GM23338 (cell line): ENCODE measurements around the gene VPS41. TPM values are rescaled to one million over a fixed set of nuclear protein-coding genes. Genes with fewer than 3 reads are reported as not detected.
A peak's percentile ranks its signal among the peaks of the same experiment; 100 is the strongest.

Source experiments
- ATAC-seq: fragments of 200-7000 bp; cut with Tn5 transposase; 3 replicates; pipeline ENCODE4 v1.9.1; 2020
- DNase-seq: peaks from one replicate; pipeline ENCODE4 v3.0.0-alpha.2; 2015; ENCODE audit warnings: low spot score
- H2AFZ ChIP-seq: fragments of 200-600 bp; sonication (generic); 2 replicates; pipeline ENCODE4 v1.8.0; 2016; ENCODE audit warnings: antibody characterized with exemption, mild to moderate bottlenecking, moderate library complexity
- H3F3A ChIP-seq: fragments of 200-600 bp; sonication (generic); replicated peaks from 2 replicates; pipeline ENCODE4 v1.8.0; 2017; ENCODE audit warnings: antibody characterized with exemption, mixed run types, low read depth
- H3K27ac ChIP-seq: fragments of 200-600 bp; sonication (generic); 2 replicates; pipeline ENCODE4 v1.6.1; 2016; ENCODE audit warnings: low read depth
- H3K27me3 ChIP-seq: fragments of 200-600 bp; sonication (generic); 2 replicates; pipeline ENCODE4 v1.8.0; 2016; ENCODE audit warnings: mild to moderate bottlenecking, mixed run types, moderate library complexity; ENCODE audit not compliant: insufficient read depth
- H3K36me3 ChIP-seq: fragments of 200-600 bp; sonication (generic); 2 replicates; pipeline ENCODE4 v1.8.0; 2016; ENCODE audit warnings: mild to moderate bottlenecking; ENCODE audit not compliant: insufficient read depth
- H3K4me1 ChIP-seq: fragments of 200-600 bp; sonication (generic); 2 replicates; pipeline ENCODE4 v1.8.0; 2016; ENCODE audit warnings: mild to moderate bottlenecking, moderate library complexity; ENCODE audit not compliant: insufficient read depth
- H3K4me2 ChIP-seq: fragments of 200-600 bp; sonication (generic); 2 replicates; pipeline ENCODE4 v1.7.1; 2017; ENCODE audit warnings: mixed run types
- H3K4me3 ChIP-seq: fragments of 200-600 bp; sonication (generic); 2 replicates; pipeline ENCODE4 v1.6.1; 2016; ENCODE audit warnings: mixed run types
- H3K79me2 ChIP-seq: fragments of 200-600 bp; sonication (generic); replicated peaks from 2 replicates; pipeline ENCODE4 v1.8.0; 2017; ENCODE audit warnings: mild to moderate bottlenecking; ENCODE audit not compliant: insufficient read depth
- H3K9me2 ChIP-seq: fragments of 200-600 bp; sonication (generic); 2 replicates; pipeline ENCODE4 v1.8.0; 2017; ENCODE audit not compliant: insufficient read depth
- H4K20me1 ChIP-seq: fragments of 200-600 bp; sonication (generic); replicated peaks from 2 replicates; pipeline ENCODE4 v1.8.0; 2017; ENCODE audit warnings: mild to moderate bottlenecking; ENCODE audit not compliant: insufficient read depth
- H3K27ac Mint-ChIP-seq: 2 replicates; pipeline ENCODE4 v1.8.0; 2020; ENCODE audit warnings: inconsistent platforms, mild to moderate bottlenecking, moderate library complexity, mixed read lengths
- H3K27me3 Mint-ChIP-seq: 3 replicates; pipeline ENCODE4 v1.8.0; 2022; ENCODE audit warnings: low read depth, mild to moderate bottlenecking, moderate library complexity, mixed read lengths, inconsistent platforms; ENCODE audit not compliant: insufficient read depth, poor library complexity
- H3K36me3 Mint-ChIP-seq: 3 replicates; pipeline ENCODE4 v1.8.0; 2021; ENCODE audit warnings: low read depth, mild to moderate bottlenecking, inconsistent platforms, moderate library complexity, mixed read lengths
- H3K4me1 Mint-ChIP-seq: 3 replicates; pipeline ENCODE4 v1.8.0; 2020; ENCODE audit warnings: mild to moderate bottlenecking, inconsistent platforms, mixed read lengths
- H3K4me3 Mint-ChIP-seq: 3 replicates; pipeline ENCODE4 v1.8.0; 2021; ENCODE audit warnings: moderate library complexity, mild to moderate bottlenecking, inconsistent platforms, mixed read lengths
- H3K9me3 Mint-ChIP-seq: 3 replicates; pipeline ENCODE4 v1.8.0; 2020; ENCODE audit warnings: moderate library complexity, mild to moderate bottlenecking, inconsistent platforms, mixed read lengths
- CREB1 ChIP-seq: fragments of 250-450 bp; sonication (Bioruptor Pico); IDR thresholded peaks from 2 replicates; pipeline ENCODE4 v1.5.0; 2020; ENCODE audit warnings: low read depth, mild to moderate bottlenecking, moderate library complexity
- CTCF ChIP-seq, 2 experiments: fragments of 200-600 bp in 1 of 2; sonication (generic) in 1 of 2; conservative IDR thresholded peaks; 2 replicates each; pipeline versions ENCODE4 v1.5.1 to v1.6.1; 2016 to 2017; ENCODE audit warnings: antibody characterized with exemption in 2 of 2, low read depth in 2 of 2, mild to moderate bottlenecking in 2 of 2, moderate library complexity in 1 of 2
- ETS1 ChIP-seq: IDR thresholded peaks from 2 replicates; pipeline ENCODE4 v1.6.1; 2016; ENCODE audit warnings: antibody characterized with exemption
- EZH2 ChIP-seq: fragments of 200-600 bp; sonication (generic); IDR thresholded peaks from one replicate; pipeline ENCODE4 v1.8.0; 2017; ENCODE audit warnings: antibody characterized with exemption, mild to moderate bottlenecking, low read depth; ENCODE audit not compliant: unreplicated experiment
- EZH2phosphoT487 ChIP-seq: fragments of 200-600 bp; sonication (generic); IDR thresholded peaks from one replicate; pipeline ENCODE4 v1.8.1; 2018; ENCODE audit warnings: antibody characterized with exemption; ENCODE audit not compliant: unreplicated experiment
- JUNB ChIP-seq: IDR thresholded peaks from one replicate; pipeline ENCODE4 v1.6.1; 2016; ENCODE audit warnings: antibody characterized with exemption; ENCODE audit not compliant: unreplicated experiment
- NANOG ChIP-seq: IDR thresholded peaks from 2 replicates; pipeline ENCODE4 v1.6.1; 2016; ENCODE audit warnings: antibody characterized with exemption, borderline replicate concordance
- POLR2AphosphoS5 ChIP-seq: IDR thresholded peaks from 2 replicates; pipeline ENCODE4 v1.6.1; 2016; ENCODE audit warnings: antibody characterized with exemption, low read depth
- STAT1 ChIP-seq: IDR thresholded peaks from one replicate; pipeline ENCODE4 v1.6.1; 2016; ENCODE audit warnings: antibody characterized with exemption; ENCODE audit not compliant: unreplicated experiment
- ZNF114 ChIP-seq: fragments of 250-450 bp; sonication (Bioruptor Pico); IDR thresholded peaks from 2 replicates; pipeline ENCODE4 v1.5.0; 2020; ENCODE audit warnings: mild to moderate bottlenecking, moderate library complexity
- ZNF331 ChIP-seq: fragments of 250-450 bp; sonication (Bioruptor Pico); IDR thresholded peaks from 2 replicates; pipeline ENCODE4 v1.5.0; 2020; ENCODE audit warnings: low read depth, mild to moderate bottlenecking, moderate library complexity
- polyA plus RNA-seq: library from polyadenylated mRNA; unstranded; fragments of >200 nt; fragmentation: Nextera tagmentation; extraction: Ambion mirVana; gene quantifications from 2 replicates; pipeline ENCODE4 v1.2.1, GENCODE V29; 2016
- total RNA-seq: library from RNA; depleted of rRNA; stranded (reverse); fragments of >200 nt; shearing (Covaris generic); gene quantifications from 2 replicates; pipeline ENCODE4 v1.2.3, GENCODE V29; 2014
- TF ChIP-seq, protein P1 (sequence below): fragments of 250-450 bp; sonication (Bioruptor Pico); IDR thresholded peaks from 2 replicates; pipeline ENCODE4 v1.5.0; 2020; ENCODE audit warnings: mild to moderate bottlenecking, moderate library complexity
- TF ChIP-seq, protein P2 (sequence below): IDR thresholded peaks from one replicate; pipeline ENCODE4 v1.6.1; 2018; ENCODE audit warnings: antibody characterized with exemption; ENCODE audit not compliant: unreplicated experiment

The VPS41 gene
- total and polyA plus RNA-seq, 2 experiments from 2014 or later = 20.2 to 41.2 TPM

- ATAC-seq = no peak
- H3K36me3 ChIP-seq = no peaks in the 10 kb centered on the region
- Mint-ChIP-seq H3K4me3 (no peak overlapping the region), H3K27ac (0 out of 2 replicates have a peak overlapping the region, but pooled peaks have one; percentile 17), H3K9me3 (no peaks in the 10 kb centered on the region), H3K27me3 (no peaks in the 10 kb centered on the region), H3K4me1 (no peaks in the 10 kb centered on the region; the same call in 2 of the 3 replicates), H3K36me3 (no peaks in the 10 kb centered on the region)
- H2AFZ ChIP-seq = no peak overlapping the region
- H4K20me1 ChIP-seq = no peaks in the 10 kb centered on the region
- no peak for DNase-seq
- no peak overlapping the region for H3K4me2 ChIP-seq
- no peak overlapping the region for H3K27ac ChIP-seq
- TF ChIP-seq POLR2AphosphoS5 = no peak
- TF ChIP-seq EZH2phosphoT487 = no peak
- no peak for TF ChIP-seq CREB1 (CRISPR knock-in tag)
- no peak for TF ChIP-seq JUNB
- no peak for TF ChIP-seq CTCF (conservative IDR thresholded peaks at IDR 0.05; ENCODE audit: low read depth in 2 of 2)
- TF ChIP-seq ZNF331 (CRISPR knock-in tag) = no peak
- TF ChIP-seq ETS1 = no peak
- TF ChIP-seq EZH2 = no peak
- TF ChIP-seq NANOG = no peak
- no peak for TF ChIP-seq STAT1
- TF ChIP-seq, protein P1, sequence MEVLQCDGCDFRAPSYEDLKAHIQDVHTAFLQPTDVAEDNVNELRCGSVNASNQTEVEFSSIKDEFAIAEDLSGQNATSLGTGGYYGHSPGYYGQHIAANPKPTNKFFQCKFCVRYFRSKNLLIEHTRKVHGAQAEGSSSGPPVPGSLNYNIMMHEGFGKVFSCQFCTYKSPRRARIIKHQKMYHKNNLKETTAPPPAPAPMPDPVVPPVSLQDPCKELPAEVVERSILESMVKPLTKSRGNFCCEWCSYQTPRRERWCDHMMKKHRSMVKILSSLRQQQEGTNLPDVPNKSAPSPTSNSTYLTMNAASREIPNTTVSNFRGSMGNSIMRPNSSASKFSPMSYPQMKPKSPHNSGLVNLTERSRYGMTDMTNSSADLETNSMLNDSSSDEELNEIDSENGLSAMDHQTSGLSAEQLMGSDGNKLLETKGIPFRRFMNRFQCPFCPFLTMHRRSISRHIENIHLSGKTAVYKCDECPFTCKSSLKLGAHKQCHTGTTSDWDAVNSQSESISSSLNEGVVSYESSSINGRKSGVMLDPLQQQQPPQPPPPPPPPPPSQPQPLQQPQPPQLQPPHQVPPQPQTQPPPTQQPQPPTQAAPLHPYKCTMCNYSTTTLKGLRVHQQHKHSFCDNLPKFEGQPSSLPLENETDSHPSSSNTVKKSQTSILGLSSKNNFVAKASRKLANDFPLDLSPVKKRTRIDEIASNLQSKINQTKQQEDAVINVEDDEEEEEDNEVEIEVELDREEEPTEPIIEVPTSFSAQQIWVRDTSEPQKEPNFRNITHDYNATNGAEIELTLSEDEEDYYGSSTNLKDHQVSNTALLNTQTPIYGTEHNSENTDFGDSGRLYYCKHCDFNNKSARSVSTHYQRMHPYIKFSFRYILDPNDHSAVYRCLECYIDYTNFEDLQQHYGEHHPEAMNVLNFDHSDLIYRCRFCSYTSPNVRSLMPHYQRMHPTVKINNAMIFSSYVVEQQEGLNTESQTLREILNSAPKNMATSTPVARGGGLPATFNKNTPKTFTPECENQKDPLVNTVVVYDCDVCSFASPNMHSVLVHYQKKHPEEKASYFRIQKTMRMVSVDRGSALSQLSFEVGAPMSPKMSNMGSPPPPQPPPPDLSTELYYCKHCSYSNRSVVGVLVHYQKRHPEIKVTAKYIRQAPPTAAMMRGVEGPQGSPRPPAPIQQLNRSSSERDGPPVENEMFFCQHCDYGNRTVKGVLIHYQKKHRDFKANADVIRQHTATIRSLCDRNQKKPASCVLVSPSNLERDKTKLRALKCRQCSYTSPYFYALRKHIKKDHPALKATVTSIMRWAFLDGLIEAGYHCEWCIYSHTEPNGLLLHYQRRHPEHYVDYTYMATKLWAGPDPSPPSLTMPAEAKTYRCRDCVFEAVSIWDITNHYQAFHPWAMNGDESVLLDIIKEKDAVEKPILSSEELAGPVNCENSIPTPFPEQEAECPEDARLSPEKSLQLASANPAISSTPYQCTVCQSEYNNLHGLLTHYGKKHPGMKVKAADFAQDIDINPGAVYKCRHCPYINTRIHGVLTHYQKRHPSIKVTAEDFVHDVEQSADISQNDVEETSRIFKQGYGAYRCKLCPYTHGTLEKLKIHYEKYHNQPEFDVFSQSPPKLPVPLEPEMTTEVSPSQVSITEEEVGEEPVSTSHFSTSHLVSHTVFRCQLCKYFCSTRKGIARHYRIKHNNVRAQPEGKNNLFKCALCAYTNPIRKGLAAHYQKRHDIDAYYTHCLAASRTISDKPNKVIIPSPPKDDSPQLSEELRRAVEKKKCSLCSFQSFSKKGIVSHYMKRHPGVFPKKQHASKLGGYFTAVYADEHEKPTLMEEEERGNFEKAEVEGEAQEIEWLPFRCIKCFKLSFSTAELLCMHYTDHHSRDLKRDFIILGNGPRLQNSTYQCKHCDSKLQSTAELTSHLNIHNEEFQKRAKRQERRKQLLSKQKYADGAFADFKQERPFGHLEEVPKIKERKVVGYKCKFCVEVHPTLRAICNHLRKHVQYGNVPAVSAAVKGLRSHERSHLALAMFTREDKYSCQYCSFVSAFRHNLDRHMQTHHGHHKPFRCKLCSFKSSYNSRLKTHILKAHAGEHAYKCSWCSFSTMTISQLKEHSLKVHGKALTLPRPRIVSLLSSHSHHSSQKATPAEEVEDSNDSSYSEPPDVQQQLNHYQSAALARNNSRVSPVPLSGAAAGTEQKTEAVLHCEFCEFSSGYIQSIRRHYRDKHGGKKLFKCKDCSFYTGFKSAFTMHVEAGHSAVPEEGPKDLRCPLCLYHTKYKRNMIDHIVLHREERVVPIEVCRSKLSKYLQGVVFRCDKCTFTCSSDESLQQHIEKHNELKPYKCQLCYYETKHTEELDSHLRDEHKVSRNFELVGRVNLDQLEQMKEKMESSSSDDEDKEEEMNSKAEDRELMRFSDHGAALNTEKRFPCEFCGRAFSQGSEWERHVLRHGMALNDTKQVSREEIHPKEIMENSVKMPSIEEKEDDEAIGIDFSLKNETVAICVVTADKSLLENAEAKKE (CRISPR knock-in tag) = no peak
- TF ChIP-seq ZNF114 (CRISPR knock-in tag) = no peak
- TF ChIP-seq, protein P2, sequence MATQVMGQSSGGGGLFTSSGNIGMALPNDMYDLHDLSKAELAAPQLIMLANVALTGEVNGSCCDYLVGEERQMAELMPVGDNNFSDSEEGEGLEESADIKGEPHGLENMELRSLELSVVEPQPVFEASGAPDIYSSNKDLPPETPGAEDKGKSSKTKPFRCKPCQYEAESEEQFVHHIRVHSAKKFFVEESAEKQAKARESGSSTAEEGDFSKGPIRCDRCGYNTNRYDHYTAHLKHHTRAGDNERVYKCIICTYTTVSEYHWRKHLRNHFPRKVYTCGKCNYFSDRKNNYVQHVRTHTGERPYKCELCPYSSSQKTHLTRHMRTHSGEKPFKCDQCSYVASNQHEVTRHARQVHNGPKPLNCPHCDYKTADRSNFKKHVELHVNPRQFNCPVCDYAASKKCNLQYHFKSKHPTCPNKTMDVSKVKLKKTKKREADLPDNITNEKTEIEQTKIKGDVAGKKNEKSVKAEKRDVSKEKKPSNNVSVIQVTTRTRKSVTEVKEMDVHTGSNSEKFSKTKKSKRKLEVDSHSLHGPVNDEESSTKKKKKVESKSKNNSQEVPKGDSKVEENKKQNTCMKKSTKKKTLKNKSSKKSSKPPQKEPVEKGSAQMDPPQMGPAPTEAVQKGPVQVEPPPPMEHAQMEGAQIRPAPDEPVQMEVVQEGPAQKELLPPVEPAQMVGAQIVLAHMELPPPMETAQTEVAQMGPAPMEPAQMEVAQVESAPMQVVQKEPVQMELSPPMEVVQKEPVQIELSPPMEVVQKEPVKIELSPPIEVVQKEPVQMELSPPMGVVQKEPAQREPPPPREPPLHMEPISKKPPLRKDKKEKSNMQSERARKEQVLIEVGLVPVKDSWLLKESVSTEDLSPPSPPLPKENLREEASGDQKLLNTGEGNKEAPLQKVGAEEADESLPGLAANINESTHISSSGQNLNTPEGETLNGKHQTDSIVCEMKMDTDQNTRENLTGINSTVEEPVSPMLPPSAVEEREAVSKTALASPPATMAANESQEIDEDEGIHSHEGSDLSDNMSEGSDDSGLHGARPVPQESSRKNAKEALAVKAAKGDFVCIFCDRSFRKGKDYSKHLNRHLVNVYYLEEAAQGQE = no peak
- H3K4me3 ChIP-seq = no peak overlapping the region
- H3K79me2 ChIP-seq = no peaks in the 10 kb centered on the region
- H3F3A ChIP-seq = no peaks in the 10 kb centered on the region
- H3K4me1 ChIP-seq = no peaks in the 10 kb centered on the region
- no peaks in the 10 kb centered on the region for H3K9me2 ChIP-seq
- H3K27me3 ChIP-seq = no peaks in the 10 kb centered on the region
Observed at GRCh38 chr7:38806912-38807311, 102.1 kb downstream of the VPS41 start.
